GM19238 (cell line): ENCODE measurements around the gene BHLHE40.
"Not testable (repeated sequence)": the region's sequence is repeated elsewhere in the genome, so short reads cannot be mapped to it uniquely, and the experiment has no call there.

Source experiments
- DNase-seq: peaks from one replicate; pipeline ENCODE4 v3.0.0; 2011; ENCODE audit warnings: low spot score; ENCODE audit not compliant: insufficient read length

Gene BHLHE40

DNA sequence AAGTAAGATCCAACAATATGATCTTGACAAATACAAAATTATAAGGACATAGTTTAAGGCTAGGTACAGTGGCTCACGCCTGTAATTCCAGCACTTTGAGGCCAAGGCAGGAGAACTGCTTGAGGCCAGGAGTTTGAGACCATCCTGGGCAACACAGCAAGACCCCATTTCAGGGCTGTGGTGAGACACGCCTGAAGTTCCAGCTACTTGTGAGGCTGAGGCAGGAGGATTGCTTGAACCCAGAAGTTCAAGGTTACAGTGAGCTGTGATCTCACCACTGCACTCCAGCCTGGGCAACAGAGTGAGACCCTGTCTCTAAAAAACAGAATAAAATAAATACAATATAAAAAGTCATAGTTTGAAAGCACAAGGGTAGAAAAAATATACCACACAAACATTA is 17.4 kb upstream of the BHLHE40 start:
- DNase-seq, result not testable (repeated sequence)

DNA sequence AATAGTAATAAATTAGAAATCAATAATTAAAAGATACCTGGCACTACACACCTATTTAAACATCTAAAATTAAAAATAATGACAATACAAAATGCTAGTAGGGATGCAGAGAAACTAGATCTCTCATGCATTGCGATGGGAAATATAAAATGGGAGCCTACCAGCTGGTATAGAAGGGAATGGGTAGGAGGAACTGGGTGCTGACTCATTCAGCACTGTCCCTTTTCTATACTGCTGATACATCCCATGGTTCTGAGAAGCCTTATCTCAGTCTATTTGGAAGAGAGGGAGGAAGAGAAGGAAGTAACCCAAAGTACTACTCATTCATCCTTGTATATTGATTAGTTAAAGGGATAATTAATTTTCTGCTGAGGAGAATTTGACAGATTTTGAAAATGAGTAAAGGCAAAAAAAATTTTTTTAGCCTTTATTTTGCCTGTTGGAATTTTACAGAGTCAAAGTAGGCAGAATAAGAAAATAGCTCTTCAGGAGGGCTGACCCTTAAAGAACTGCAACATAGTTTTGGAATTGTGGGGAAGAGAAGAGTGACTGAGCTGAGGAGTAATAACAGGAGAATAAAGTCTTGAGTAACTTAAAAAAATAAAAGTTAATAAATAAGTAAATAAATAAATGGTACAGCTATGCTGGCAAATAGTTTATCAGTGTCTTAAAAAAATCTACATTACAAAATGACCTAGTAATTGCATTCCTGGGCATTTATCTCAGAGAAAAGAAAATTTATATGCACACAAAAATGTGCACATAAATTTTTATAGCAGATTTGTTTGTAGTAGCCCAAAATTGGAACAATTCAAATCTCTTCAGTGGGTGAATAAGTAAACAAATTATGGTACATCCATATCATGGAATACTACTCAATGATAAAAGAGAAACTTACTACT is 15.3 kb upstream of the BHLHE40 start:
- no peak for DNase-seq

DNA sequence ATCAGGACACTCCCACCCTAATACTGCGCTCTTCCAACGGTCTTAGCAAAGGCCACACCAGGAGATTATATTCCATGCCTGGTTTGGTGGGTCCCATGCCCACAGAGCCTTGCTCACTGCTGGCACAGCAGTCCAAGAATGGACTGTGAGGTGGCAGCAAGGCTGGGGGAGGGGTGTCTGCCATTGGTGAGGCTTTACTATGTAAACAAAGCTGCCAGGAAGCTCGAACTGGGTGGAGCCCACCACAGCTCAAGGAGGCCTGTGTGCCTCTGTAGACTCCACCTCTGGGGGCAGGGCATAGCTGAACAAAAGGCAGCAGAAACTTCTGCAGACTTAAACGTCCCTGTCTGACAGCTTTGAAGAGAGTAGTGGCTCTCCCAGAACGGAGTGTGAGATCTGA is 13.2 kb upstream of the BHLHE40 start:
- not testable (repeated sequence) for DNase-seq

- not testable (repeated sequence) for DNase-seq
These were observed 11.6 kb upstream of the BHLHE40 start for GRCh38 chr3:4967683-4968082.

DNA sequence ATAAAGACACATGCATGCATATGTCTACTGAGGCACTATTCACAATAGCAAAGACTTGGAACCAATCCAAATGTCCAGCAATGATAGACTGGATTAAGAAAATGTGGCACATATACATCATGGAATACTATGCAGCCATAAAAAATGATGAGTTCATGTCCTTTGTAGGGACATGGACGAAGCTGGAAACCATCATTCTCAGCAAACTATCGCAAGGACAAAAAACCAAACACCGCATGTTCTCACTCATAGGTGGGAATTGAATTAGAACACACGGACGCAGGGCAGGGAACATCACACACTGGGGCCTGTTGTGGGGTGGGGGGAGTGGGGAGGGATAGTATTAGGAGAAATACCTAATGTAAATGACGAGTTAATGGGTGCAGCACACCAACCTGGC is 7.8 kb upstream of the BHLHE40 start:
- DNase-seq, result not testable (repeated sequence)

- DNase-seq, result no peak
These were observed 7.4 kb upstream of the BHLHE40 start for GRCh38 chr3:4971838-4972237.

- DNase-seq, result no peak
These were observed 6.3 kb upstream of the BHLHE40 start for GRCh38 chr3:4972652-4973643.

DNA sequence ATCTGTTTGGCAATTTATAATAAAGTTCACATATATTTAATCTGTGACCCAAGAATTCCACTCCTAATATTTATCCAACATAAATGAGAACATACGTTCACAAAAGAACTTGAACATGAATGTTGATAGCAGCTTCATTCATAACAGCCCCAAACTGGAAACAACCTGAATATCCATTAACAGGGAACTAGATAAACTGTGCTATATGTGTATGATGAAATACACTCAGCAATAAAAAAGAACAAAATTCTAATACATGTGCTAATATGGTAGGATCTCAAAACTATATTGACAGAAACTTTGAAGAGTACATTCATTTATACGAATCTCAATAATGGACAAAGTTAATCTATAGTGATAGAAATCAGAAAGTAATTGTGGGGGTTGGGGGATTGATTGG is 5.1 kb upstream of the BHLHE40 start:
- no peak for DNase-seq

GRCh38 chr3:4976109-4976508 is 3.1 kb upstream of the BHLHE40 start:
- no peak for DNase-seq

- no peak for DNase-seq
These were observed 2.0 kb upstream of the BHLHE40 start for GRCh38 chr3:4977001-4977852.

DNA sequence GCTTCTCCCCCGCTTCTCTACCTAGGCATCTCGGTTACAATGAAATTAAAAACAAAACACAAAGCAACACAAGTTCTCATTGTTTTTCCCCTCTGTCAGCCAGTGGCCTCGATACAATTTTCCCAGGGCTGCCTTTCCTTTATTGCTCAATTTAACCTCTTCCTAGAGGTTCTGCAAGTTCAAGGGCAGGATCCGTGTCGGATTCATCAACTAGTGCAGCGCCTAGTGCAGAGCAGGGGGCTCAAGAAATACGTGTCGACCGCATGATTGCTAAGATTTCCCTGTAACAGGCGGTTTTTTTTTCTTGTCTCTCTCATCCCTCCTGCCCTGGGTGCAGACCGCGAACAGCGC is 1.4 kb upstream of the BHLHE40 start:
- no peak for DNase-seq

DNA sequence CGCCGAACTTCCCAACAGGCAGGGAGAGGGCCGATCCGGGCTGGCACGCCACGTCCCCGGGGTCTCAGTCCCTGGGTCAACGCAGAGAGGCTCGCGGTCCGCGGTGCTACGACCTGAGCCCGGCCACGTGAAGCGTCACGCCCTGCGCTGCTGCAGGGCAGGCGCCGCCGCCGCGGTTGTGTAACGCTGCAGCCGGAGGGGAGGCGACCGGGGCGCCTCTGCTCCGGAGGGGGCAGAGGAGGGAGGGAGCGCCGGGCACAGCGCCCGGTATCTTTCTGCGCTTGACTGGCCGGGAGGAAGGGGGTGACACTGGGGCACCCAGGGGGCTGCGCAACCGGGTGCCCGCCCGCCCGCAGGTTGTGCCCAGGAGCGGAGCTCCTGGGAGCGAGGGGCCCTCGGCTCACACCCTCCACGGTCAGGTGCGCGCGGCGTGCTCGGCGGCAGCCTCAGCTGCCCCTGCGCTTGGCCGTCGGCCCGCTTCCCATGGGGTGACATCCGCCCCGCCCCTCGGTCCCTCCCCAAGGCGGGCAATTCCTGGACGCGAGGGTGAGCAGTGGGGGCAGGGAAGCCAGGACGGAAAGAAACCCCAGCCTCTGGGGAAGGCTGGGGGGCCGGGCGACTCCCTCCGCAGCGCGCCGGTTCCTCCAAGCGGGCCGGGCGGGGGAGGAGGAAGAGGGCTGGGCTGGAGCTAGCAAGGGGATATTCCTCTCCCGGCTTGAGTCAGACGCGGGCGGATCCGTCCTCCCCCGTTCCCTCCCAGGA is 852 bp upstream of the BHLHE40 start:
- peak; percentile 47 for DNase-seq

GRCh38 chr3:4978966-4979427 is 240 bp upstream of the BHLHE40 start:
- DNase-seq, result peak; percentile 49

GRCh38 chr3:4980229-4981203 is 1.3 kb downstream of the BHLHE40 start:
- no peak for DNase-seq

DNA sequence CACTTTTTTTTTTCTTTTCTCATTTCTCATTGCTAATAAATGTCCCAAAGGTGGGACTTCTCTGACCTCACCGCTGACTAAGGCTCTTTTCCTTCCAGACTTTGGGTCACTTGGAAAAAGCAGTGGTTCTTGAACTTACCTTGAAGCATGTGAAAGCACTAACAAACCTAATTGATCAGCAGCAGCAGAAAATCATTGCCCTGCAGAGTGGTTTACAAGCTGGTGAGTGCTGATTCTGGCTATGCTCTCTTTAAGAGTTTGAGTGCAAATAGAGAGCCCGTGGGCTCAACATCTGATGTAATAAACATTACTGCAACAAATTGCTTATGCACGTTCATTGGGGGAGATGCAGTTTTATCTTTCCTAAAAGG is 2.0 kb downstream of the BHLHE40 start:
- no peak for DNase-seq

DNA sequence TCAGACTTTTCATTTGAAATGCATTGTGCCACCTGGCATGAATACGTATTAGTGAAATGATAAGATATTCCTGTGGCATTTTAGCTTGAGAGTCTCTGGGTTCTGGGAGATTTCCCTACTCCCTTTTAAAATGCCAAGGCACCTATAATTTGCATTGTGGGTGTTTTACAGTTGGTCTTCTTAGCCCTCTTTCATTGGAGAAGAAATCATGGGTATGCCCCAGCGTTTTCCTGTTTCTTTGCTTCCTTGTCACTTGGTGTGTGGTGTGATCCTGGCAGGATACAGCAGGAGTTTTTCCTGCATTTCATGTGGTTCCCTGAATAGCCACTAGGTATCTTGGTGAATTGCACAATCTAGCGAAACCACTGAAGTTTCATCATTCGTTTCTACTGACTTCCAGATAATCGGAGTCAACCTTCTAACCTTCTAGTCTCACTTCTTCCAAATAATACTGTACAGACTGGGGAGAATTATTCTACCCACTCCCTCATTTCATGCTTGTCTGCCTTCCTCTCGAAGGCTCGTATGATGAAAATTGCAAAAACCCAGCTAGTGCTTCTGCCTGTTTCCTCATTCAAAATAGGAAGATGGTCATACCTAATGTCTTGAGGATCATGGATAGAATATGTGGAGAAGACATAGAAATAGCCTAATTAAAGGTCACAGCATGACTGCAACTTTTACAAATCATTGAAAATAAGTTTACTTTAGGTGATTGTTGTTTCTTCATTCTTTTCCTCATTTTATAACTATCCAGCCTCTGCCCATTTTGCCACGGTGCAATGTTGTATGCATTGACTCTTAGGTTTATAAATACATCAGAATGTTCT is 2.6 kb downstream of the BHLHE40 start:
- no peak for DNase-seq

GRCh38 chr3:4982773-4983738 is 3.8 kb downstream of the BHLHE40 start:
- no peak for DNase-seq
